Keratinocyte (primary cell): ENCODE data around the gene ERC1. TPM values are rescaled to one million over a fixed set of nuclear protein-coding genes. Genes with fewer than 3 reads are reported as not detected.

Source experiments
- DNase-seq: peaks from one replicate; pipeline ENCODE4 v3.0.0-alpha.2; 2011; ENCODE audit warnings: low read depth, missing footprints, low spot score
- FAIRE-seq: peaks from 2 replicates; lab custom pipeline; 2011; peaks lifted over from hg19 to GRCh38; lab: Jason Lieb, UNC
- H2AFZ ChIP-seq: 2 replicates; pipeline ENCODE4 v1.6.0; 2012; ENCODE audit warnings: low read length, control low read depth, inconsistent platforms; ENCODE audit not compliant: control insufficient read depth
- H3K27ac ChIP-seq: 2 replicates; pipeline ENCODE4 v1.5.1; 2011; ENCODE audit warnings: low read length; ENCODE audit not compliant: control insufficient read depth, insufficient read depth
- H3K27me3 ChIP-seq: 3 replicates; pipeline ENCODE4 v1.6.0; 2011; ENCODE audit warnings: low read length; ENCODE audit not compliant: control insufficient read depth, insufficient read depth; ENCODE audit errors: extremely low read depth
- H3K36me3 ChIP-seq, 2 experiments: 2 replicates in 1 of 2; 3 replicates in 1 of 2; pipeline ENCODE4 v1.5.1; 2011; ENCODE audit warnings: low read length in 2 of 2, mild to moderate bottlenecking in 1 of 2; ENCODE audit not compliant: control insufficient read depth in 2 of 2, insufficient read depth in 2 of 2; ENCODE audit errors: extremely low read depth in 1 of 2
- H3K4me1 ChIP-seq: 3 replicates; pipeline ENCODE4 v1.5.1; 2011; ENCODE audit warnings: low read length; ENCODE audit not compliant: control insufficient read depth, insufficient read depth; ENCODE audit errors: extremely low read depth
- H3K4me2 ChIP-seq: 3 replicates; pipeline ENCODE4 v1.6.0; 2011; ENCODE audit warnings: low read depth, low read length; ENCODE audit not compliant: control insufficient read depth, insufficient read depth; ENCODE audit errors: extremely low read depth
- H3K4me3 ChIP-seq, 3 experiments: fragments of 200-600 bp in 1 of 3; sonication (generic) in 1 of 3; 2 replicates in 2 of 3; 3 replicates in 1 of 3; pipeline ENCODE4 v1.5.1; 2011 to 2016; ENCODE audit warnings: low read length in 3 of 3, mild to moderate bottlenecking in 3 of 3, control low read depth in 2 of 3, inconsistent platforms in 1 of 3, low read depth in 1 of 3, mixed read lengths in 1 of 3, mixed run types in 1 of 3, moderate library complexity in 1 of 3; ENCODE audit not compliant: control insufficient read depth in 2 of 3, insufficient read depth in 2 of 3; ENCODE audit errors: extremely low read depth in 1 of 3
- H3K79me2 ChIP-seq: 2 replicates; pipeline ENCODE4 v1.6.0; 2012; ENCODE audit warnings: low read length; ENCODE audit not compliant: control insufficient read depth, insufficient read depth
- H3K9ac ChIP-seq: 3 replicates; pipeline ENCODE4 v1.6.0; 2011; ENCODE audit warnings: low read length; ENCODE audit not compliant: control insufficient read depth, insufficient read depth; ENCODE audit errors: extremely low read depth
- H3K9me1 ChIP-seq: 3 replicates; pipeline ENCODE4 v1.6.0; 2011; ENCODE audit warnings: low read length; ENCODE audit not compliant: control insufficient read depth, insufficient read depth; ENCODE audit errors: extremely low read depth
- H3K9me3 ChIP-seq: 2 replicates; pipeline ENCODE4 v1.5.1; 2012; ENCODE audit warnings: low read depth, low read length; ENCODE audit not compliant: control insufficient read depth
- H4K20me1 ChIP-seq: 3 replicates; pipeline ENCODE4 v1.6.0; 2011; ENCODE audit warnings: low read length; ENCODE audit not compliant: control insufficient read depth, insufficient read depth; ENCODE audit errors: extremely low read depth
- CTCF ChIP-seq, 3 experiments: IDR thresholded peaks in 1 of 3; conservative IDR thresholded peaks in 1 of 3; optimal IDR thresholded peaks in 1 of 3; 2 replicates in 2 of 3; 3 replicates in 1 of 3; pipeline versions ENCODE3 to v1.5.1; 2011; ENCODE audit warnings: low read length in 3 of 3, mild to moderate bottlenecking in 3 of 3, moderate library complexity in 2 of 3, control low read depth in 1 of 3, inconsistent platforms in 1 of 3; ENCODE audit not compliant: insufficient read depth in 2 of 3; ENCODE audit errors: extremely low read depth in 1 of 3
- EZH2 ChIP-seq: IDR thresholded peaks from one replicate; pipeline ENCODE4 v1.6.1; 2012; ENCODE audit warnings: inconsistent platforms, mild to moderate bottlenecking, low read length, moderate library complexity
- dilution Hi-C: fragments of 300-500 bp; cut with MboI; formaldehyde crosslinking; loops from one replicate; pipeline ENCODE4 v1.7.0; 2020; ENCODE audit warnings: low sequenced_read_pairs; ENCODE audit not compliant: extremely low pct_ligation_motif_present
- polyA plus RNA-seq, 5 experiments: library from polyadenylated mRNA; depleted of rRNA in 3 of 5; stranded (reverse) in 3 of 5; stranded (forward) in 1 of 5; unstranded in 1 of 5; fragments of >200 nt; gene quantifications; 1 replicate in 1 of 5; 2 replicates in 3 of 5; 3 replicates in 1 of 5; pipeline versions ENCODE4 v1.2.1 to v1.2.3, GENCODE V29; 2011 to 2012; ENCODE audit warnings: missing spikeins in 2 of 5, low read depth in 1 of 5, low replicate concordance in 1 of 5

The ERC1 gene
- polyA plus RNA-seq, 1 donor (not counting 4 experiments of a cell fraction or from before 2014, with no cell fraction given) = 16.1 TPM

GRCh38 chr12:971991-972390 lies 19.0 kb upstream of the ERC1 start:
- no peaks in the 10 kb centered on the region for H3K4me1 ChIP-seq
- no peaks in the 10 kb centered on the region for H3K9me1 ChIP-seq
- H3K79me2 ChIP-seq = no peaks in the 10 kb centered on the region
- dilution Hi-C loops = no loop called here
- no peaks in the 10 kb centered on the region for H3K36me3 ChIP-seq
- no peak overlapping the region for H3K27ac ChIP-seq
- no peaks in the 10 kb centered on the region for H3K27me3 ChIP-seq
- H3K4me2 ChIP-seq = no peak overlapping the region
- H3K4me3 ChIP-seq = no peak overlapping the region
- DNase-seq (no peak), FAIRE-seq (no peak)
- no peak for TF ChIP-seq CTCF (optimal IDR thresholded peaks at IDR 0.05 in 1 of 3, IDR thresholded peaks at IDR 0.05 in 1 of 3, conservative IDR thresholded peaks at IDR 0.05 in 1 of 3; ENCODE audit: extremely low read depth in 1 of 3, insufficient read depth in 2 of 3, low read length in 3 of 3)
- TF ChIP-seq EZH2 = no peak
- no peaks in the 10 kb centered on the region for H3K9me3 ChIP-seq
- H2AFZ ChIP-seq = no peak overlapping the region
- H3K9ac ChIP-seq = no peak overlapping the region
- H4K20me1 ChIP-seq = no peaks in the 10 kb centered on the region

GRCh38 chr12:974271-974862 lies 16.7 kb upstream of the ERC1 start:
- no peak overlapping the region for H3K4me2 ChIP-seq
- H3K4me3 ChIP-seq = no peak overlapping the region
- H2AFZ ChIP-seq = no peak overlapping the region
- H3K27ac ChIP-seq = no peak overlapping the region
- no peaks in the 10 kb centered on the region for H3K36me3 ChIP-seq
- no peak for FAIRE-seq
- no peak overlapping the region for H3K9ac ChIP-seq
- no peaks in the 10 kb centered on the region for H3K4me1 ChIP-seq
- H3K9me1 ChIP-seq = no peaks in the 10 kb centered on the region
- no peaks in the 10 kb centered on the region for H3K27me3 ChIP-seq
- dilution Hi-C loops = no loop called here
- H3K9me3 ChIP-seq = no peaks in the 10 kb centered on the region
- H3K79me2 ChIP-seq = no peaks in the 10 kb centered on the region
- no peak for TF ChIP-seq EZH2
- TF ChIP-seq CTCF (optimal IDR thresholded peaks at IDR 0.05 in 1 of 3, IDR thresholded peaks at IDR 0.05 in 1 of 3, conservative IDR thresholded peaks at IDR 0.05 in 1 of 3; ENCODE audit: extremely low read depth in 1 of 3, insufficient read depth in 2 of 3, low read length in 3 of 3) = no peak
- no peaks in the 10 kb centered on the region for H4K20me1 ChIP-seq
- no peak for DNase-seq
